Head of caudate nucleus (tissue), 42 donors: ENCODE results near the gene BCL11B.

Experiments
- DNase-seq, 42 donors: peaks; one replicate each; pipeline versions ENCODE4 v3.0.0 to v3.0.0-alpha.2; 2020 to 2021; ENCODE audit warnings: mixed read lengths in 7 of 42
- intact Hi-C: fragments of 100-400 bp; cut with DNase I; formaldehyde crosslinking; loops from one replicate; pipeline ENCODE4 v1.15.0; 2022

The BCL11B gene

DNA sequence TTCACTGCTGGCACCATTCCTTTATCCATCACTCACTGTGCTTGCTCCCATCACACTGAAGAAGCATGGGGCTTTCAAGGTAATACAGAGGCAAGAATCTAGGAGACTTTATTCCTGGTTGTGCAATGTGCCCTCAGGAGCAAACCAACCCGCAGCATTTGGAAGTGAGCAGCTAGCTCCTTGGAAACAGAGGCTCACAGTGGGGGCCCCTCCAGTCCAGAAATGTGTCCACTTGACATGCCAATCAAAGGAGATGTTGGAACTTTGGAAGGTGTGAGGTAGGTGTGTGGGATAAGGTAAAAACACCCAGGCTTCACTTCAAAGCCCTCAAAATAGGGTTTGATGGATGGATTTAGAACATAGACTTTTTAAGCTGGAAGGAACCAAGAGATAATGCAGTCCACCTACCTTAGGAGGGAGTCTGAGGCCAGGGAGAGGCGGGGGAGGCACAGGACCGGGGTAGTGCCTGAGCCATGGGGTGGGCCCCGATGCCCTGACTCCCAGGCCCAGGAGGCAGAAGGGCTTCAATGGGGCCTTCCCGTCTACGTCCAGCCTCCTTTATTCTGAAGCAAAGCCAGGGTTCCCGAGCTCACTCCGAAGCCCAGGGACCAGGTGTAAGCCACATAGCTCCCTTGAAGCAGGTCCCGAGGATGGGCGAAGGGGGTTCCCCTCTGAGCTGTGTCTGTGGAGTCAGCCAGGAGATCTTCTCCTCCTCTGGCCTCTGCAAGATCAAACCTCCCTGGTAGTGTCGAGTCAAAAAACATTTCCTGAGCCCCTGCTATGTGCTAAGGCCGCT is 17.6 kb upstream of the BCL11B start:
- intact Hi-C loops = no loop called here
- DNase-seq = peak in 7 of 42 donors; percentile 3 to 65 (median 43)

DNA sequence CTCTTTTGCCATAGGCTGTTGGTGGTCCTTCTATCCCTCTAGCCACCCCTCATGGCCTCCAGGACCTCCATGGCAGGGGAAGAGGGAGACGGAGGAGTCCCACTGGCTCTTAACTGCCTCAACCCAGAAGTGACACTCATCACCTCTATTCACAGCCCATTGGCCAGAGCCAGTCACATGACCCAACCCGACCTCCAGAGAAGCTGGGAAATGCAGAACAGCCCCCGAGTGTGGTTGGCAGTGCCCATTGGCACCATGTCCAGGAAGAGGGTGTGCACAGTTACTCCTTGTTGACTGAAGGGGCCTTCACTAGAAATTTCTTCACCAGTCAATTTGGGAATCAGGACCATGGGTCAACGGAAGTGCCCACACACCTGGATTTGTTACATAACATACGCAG is 17.0 kb upstream of the BCL11B start:
- intact Hi-C loops = no loop called here

GRCh38 chr14:99287269-99287942 is 15.4 kb upstream of the BCL11B start:
- intact Hi-C loops = no loop called here

More for the DNA sequence above, 17.0 kb upstream of the BCL11B start:
- DNase-seq = no peak

DNA sequence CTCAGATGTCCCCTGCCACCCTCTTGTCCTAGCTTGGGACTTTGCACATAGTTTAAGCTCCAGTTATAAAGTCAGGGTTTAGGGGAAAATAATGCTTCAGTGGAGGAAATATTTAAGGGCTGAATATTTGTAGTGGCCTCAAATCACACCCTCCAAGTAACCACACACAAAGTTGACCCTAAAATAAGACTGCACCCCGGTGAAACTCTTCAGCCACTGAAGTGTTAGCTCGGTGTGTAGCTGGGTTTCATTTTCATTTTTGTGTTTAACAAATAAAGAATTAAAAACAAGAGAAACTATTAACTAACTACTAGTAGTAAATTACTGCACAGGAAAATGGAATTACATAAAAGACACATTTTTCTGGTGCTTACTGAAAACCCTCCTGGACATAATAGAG is 14.8 kb upstream of the BCL11B start:
- intact Hi-C loops = no loop called here
- no peak for DNase-seq

More at GRCh38 chr14:99287269-99287942, 15.4 kb upstream of the BCL11B start:
- DNase-seq = no peak

DNA sequence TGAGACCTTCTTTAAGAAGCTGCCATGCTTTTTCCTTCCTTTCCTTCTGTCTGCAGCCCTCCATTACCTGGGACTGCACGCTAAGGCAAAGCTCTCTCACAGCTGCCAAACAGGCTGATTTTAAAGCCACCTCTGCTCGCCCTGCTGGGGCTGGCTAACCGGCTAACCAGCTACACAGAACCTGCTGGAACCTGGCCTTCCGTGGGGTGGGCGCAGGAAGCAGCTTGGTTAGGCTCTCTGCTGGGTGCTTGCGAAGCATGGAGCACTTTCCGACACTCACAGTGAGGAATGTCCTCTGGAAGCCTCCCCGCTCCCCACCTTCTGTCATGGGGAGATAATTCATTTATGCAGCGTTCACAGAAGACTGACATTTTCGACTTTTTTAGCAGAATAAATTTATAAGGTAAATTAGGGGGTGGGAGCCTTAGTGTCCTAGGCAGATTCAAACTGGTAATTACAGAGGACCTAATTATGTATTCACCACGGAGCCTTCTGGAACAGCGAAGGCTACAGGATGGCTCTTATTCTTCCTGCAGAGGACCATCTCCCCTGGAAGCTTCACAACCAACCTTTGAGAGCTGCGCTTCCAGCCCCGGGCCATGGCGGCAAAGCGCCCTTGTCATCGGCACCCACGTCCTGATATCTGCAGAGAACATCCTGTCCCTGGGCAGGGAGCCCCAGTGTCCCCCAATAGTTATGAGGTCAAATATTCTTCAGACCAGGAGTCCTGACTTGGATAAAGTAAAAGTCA is 12.4 kb upstream of the BCL11B start:
- intact Hi-C loops = no loop called here
- no peak for DNase-seq

DNA sequence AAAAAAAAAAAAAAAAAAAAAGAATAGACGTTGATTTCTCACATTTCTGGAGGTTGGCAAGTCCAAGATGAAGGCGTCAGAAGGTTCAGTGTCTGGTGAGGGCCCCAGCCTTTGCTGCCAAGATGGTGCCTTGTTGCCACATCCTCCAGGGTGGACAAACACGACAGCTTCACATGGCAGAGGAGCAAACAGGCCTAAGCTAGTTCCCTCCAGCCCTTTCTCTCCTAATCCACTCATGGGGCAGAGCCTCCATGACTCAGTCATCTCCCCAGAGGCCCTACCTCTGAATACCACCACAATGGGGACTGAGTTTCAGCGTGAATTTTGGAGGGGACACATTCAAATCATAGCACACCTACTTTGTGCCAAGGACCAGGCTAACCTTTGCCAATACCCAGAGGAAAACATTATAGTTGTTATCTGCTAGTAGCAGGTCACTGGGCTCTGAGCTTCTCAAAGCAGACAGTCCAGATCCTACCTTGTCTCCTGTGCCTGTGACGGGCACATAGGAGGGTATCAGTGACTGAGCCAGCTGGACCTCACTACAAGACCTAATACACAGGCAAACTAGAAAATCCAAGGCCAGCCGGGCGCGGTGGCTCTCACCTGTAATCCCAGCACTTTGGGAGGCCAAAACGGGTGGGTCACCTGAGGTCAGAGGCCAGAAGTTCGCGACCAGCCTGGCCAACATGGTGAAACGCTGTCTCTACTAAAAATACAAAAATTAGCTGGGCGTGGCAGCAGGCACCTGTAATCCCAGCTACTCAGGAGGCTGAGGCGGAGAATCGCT is 10.5 kb upstream of the BCL11B start:
- intact Hi-C loops = no loop called here
- DNase-seq = peak in 1 of 42 donors; percentile 36

DNA sequence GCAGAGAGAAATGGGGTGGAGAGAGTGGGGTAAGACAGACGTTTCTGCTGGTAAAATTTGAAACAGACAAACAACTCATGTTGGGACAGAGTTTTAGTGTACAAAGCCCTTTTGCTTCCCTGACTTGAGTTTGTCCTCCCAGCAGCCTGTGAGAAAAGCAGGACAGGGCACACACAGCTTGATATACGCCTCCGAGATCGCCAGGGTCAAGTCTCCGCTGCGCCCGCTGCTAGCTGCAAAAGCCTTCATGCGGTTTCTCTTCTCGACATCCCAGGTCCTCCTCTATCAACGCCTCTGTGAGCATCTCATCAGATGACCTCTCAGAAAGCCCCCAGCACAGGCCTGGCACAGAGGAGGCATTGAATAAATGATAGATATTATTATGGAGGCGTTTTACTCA is 9.4 kb upstream of the BCL11B start:
- peak in 1 of 42 donors; percentile 37 for DNase-seq
- intact Hi-C loops = no loop called here

- DNase-seq = no peak
- intact Hi-C loops = no loop called here
Observed at GRCh38 chr14:99280852-99281251, 8.9 kb upstream of the BCL11B start.

DNA sequence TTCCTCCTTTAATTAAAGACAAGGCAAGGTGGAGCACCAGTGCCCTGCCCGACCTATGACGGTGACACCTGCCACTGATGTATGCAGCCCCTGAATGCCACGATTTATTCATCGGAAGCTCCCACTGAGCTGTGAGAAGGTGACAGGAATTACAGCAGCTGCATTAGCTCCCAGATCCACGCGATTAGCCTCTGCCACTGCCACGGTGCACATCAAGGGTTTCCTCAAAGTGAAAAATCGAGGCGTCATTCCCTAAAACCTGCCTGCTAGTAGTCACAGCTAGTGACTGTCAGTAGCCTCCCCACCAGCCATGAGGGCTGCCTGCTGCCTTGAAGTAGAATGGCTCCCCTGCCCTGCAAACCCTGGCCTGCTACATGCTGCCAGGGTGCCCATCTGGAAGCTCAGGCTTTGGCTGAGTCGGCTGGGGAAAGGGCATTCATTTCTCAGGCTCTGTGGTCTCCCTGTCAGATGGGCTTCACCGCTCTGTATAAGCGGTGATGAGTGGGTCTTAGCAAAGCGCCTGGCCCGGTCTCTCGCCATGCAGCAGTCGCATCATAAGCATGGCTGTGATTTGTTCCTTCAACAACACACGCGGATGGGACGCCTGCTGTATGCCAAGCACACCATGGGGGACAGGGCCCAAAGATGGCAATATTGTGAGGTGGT is 8.2 kb upstream of the BCL11B start:
- DNase-seq = peak in 1 of 42 donors; percentile 41
- intact Hi-C loops = no loop called here

DNA sequence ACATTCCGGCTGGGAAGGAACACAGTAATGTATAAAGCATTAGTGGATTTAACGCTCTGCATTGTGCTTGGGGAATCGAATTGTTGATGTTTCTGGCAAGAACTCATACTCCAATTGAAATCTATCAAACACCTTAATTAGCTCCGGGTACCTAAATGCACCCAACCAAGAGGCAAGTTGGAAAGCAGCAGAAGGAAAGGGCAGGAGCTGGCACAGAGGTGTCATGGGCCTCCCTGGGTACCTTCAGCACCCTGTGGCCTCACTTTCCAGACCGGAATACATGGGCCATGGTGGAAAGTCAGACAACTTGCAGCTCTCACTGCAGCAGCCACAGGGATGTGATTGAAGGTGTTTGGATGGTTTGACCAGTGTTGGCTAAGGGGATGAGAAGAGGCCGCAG is 6.8 kb upstream of the BCL11B start:
- intact Hi-C loops = no loop called here
- peak in 2 of 42 donors; percentile 0 to 40 for DNase-seq

DNA sequence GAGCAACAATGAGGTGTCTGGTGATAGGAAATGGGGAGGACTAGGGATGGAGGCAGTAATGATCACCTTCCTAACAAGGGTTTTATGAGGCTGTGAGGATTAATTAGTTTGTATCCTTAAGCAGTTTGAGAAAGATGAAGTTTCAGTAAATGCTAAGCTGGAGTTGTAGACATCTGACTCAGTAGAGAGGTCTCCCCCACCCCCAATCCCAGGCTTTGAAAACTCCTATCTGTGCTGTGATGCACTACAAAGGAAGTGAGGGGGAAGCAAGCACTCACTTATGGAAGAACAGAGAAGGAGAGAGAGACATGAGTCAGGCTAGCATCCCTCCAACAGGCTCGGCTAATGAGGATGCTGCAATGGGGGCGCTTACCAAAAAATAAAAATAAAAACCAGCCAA is 5.5 kb upstream of the BCL11B start:
- intact Hi-C loops = no loop called here
- DNase-seq = peak in 18 of 42 donors; percentile 39 to 85 (median 68)

DNA sequence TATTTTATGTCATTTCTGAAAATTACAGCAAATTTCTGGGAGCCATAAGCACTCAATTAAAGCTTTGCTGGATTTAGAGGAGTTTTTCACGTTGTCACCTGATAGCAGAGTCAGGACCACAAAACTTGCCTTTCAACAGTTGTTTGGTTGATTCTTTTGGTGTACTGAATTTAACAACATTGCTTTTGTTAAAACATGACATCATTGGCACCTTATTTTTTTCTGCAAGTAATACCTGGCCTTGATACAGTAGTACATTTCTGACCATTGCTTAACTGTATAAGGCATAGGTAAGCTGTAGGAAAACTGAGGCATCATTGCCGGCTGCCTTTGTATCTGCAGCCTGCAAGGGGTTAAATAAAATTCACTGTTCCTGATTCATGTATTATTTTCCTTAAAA is 4.5 kb upstream of the BCL11B start:
- DNase-seq = peak in 2 of 42 donors; percentile 0 to 25
- intact Hi-C loops = no loop called here

GRCh38 chr14:99275222-99275584 is 3.2 kb upstream of the BCL11B start:
- DNase-seq = peak in 1 of 42 donors; percentile 36
- intact Hi-C loops = no loop called here

GRCh38 chr14:99274346-99275221 is 2.6 kb upstream of the BCL11B start:
- intact Hi-C loops = no loop called here
- peak in 39 of 42 donors; percentile 45 to 89 (median 71) for DNase-seq

DNA sequence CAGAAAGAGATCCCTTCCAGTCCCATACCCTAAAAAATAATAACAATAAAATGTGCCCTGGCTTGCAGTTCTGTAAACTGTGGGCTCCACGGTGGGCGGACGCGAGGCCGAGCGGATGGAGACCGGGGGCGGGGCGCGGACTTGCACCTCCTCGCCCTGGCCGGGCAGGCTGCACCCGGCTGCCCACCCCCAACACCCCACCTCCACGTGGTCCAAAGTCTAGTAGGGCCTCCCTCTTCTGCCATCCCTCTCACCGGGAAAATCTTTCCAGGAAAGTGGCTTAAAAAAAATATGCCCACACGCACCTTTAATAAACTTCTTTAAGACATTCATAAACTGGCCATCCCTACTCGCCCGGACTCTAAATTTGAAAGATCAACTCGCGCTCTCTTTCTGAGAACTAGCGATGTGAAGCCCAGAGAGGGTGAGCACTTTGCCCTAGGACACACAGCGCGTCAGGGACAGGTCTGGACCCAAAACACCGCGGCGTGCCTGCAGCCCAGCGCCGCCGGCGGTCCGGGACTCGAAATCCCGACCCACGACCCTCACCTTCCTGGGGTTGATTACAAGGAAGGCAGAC is 1.9 kb upstream of the BCL11B start:
- intact Hi-C loops = no loop called here
- peak in 3 of 42 donors; percentile 1 to 43 (median 34) for DNase-seq

DNA sequence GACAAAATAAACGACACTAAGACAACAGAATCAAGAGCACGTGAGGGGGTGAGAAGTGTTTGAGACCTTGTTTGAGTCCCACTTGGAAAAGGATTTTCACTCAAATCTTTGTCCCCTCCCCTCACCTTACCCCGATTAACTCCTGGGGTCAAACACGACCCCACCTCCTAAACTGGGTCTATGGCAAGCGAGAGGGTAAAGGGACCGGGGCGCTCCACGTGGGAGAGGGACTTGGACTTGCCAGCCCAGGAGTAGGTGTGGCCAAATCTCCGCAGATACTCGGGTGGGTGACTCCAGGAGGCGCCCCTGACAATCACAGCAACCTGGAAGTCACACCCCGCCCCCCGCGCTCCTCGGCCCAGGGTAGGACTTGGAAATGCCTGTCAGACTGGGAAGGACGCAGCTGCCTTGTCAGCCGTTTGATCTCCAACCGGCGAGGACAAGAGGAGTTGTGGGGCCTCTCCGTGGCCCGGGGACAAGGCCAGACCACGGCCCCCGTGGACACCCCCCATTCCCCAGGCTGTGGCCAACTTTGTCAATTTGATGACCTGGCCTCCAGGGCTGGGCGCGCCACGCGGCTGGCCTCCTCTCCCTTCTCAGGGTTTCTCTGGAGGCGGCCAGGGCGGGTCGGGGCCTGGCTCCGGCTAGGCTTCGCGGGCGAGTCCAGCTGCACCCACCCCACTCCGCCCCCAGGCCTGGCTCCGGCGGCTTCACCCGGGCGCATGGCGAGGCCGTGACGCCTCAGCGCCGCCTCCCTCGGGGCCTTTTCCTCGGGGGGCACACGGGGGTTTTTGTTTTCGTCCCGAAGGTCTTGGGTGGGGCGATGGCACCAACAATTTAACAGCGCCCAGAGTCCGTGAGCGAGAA is 1.1 kb upstream of the BCL11B start:
- intact Hi-C loops = no loop called here

DNA sequence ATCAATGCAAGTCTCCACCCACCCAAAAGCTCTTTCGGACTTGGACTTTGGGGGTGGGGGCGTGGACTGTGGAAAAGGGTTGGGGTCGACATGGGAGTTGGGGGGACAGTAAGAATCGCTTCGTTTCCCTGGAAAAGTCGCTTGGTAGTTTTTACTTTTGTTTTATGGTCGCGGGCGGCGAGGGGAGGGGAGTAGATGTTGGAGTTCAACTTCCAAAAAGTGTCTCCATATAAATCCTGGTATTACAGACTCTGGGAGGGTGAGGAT is 568 bp upstream of the BCL11B start:
- peak in 1 of 42 donors; percentile 29 for DNase-seq
- intact Hi-C loops = no loop called here

More for the DNA sequence above, 1.1 kb upstream of the BCL11B start:
- peak in 6 of 42 donors; percentile 6 to 61 (median 30) for DNase-seq
